Neural cell (in vitro differentiated cells): ENCODE results near the gene MYLK3.

ENCODE experiments used
- CTCF ChIP-seq: fragments of 450-650 bp; IDR thresholded peaks from 2 replicates; pipeline ENCODE4 v1.5.1; 2014; ENCODE audit warnings: antibody characterized with exemption, mild to moderate bottlenecking, moderate library complexity; ENCODE audit not compliant: poor library complexity, severe bottlenecking
- POLR2AphosphoS5 ChIP-seq: IDR thresholded peaks from 2 replicates; pipeline ENCODE4 v1.6.1; 2012
- REST ChIP-seq: IDR thresholded peaks from 2 replicates; pipeline ENCODE4 v1.6.1; 2012; ENCODE audit warnings: borderline replicate concordance
- TAF1 ChIP-seq: IDR thresholded peaks from 2 replicates; pipeline ENCODE4 v1.6.1; 2012; ENCODE audit warnings: low read depth

GRCh38 chr16:46757339-46758050, 9.4 kb upstream of the MYLK3 start:
- TF ChIP-seq CTCF (no peak), POLR2AphosphoS5 (no peak), REST (no peak), TAF1 (no peak)
